ENCODE measurements around the gene TRIM23.

- TF ChIP-seq, protein P1, sequence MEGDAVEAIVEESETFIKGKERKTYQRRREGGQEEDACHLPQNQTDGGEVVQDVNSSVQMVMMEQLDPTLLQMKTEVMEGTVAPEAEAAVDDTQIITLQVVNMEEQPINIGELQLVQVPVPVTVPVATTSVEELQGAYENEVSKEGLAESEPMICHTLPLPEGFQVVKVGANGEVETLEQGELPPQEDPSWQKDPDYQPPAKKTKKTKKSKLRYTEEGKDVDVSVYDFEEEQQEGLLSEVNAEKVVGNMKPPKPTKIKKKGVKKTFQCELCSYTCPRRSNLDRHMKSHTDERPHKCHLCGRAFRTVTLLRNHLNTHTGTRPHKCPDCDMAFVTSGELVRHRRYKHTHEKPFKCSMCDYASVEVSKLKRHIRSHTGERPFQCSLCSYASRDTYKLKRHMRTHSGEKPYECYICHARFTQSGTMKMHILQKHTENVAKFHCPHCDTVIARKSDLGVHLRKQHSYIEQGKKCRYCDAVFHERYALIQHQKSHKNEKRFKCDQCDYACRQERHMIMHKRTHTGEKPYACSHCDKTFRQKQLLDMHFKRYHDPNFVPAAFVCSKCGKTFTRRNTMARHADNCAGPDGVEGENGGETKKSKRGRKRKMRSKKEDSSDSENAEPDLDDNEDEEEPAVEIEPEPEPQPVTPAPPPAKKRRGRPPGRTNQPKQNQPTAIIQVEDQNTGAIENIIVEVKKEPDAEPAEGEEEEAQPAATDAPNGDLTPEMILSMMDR (IDR thresholded peaks at IDR 0.05; ENCODE audit: borderline replicate concordance, extremely low read depth, low read length, poor library complexity, severe bottlenecking) = no peak
- no peak for TF ChIP-seq EZH2 (IDR thresholded peaks at IDR 0.05; ENCODE audit: borderline replicate concordance, low read depth, low read length, severe bottlenecking)
These were observed 30.6 kb upstream of the TRIM23 start for GRCh38 chr5:65654713-65655112.

All from DND-41 (cell line).